SIG-M5 treated with dmso at 0.1 percent for 504 hours (cell line): ENCODE measurements around the gene MYO10.

Experiments used
- DNase-seq: peaks from one replicate; lab custom pipeline; 2025; ENCODE audit not compliant: unreplicated experiment; lab: John Stamatoyannopoulos, UW

The MYO10 gene

DNA sequence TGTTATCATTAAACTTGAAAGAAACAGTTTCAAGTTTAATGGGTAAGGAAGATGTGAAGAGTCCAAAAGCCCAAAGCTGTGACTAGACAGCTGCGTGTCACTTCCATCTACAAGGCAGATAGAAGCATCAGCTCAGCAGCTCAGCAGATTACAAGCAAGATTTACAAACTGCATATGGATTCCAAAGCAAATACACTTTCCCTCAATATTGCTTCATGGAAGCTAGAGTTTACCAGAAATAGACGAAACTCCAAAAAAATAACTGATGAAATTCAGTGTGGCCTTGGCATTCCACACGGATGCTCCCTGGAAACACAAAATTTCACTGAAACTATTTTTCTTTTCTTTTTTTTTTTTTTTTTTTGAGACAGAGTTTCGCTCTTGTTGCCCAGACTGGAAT lies 17.9 kb downstream of the MYO10 start:
- no peak for DNase-seq

DNA sequence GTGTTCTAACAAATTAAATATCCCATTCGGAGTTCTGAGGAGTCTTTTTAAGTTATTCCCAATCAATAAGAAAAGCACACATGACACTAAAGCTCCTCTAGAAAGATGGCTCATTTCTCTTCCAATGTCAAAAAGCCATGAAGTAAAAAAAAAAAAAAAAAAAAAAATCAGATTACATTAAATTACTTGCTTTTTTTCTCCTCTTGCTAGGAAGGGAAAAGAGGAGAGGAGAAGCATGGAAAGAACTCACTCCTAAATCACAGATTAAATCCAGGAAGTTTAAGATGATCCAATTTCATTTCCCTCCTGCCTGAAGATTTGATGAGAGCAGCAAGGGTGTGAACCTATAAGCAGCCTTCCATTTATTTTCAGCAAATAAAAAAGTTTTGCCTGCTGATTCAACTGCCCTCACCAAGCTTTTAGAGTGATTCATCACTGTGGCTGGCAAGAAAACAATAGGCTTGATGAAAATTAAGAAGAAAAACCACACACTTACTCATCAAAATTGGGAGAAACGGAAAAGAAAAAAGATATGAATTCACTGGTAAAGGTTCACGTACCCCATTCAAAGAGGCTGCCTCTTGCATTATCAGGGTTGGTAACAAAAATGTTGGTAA lies 19.7 kb downstream of the MYO10 start:
- no peak for DNase-seq

DNA sequence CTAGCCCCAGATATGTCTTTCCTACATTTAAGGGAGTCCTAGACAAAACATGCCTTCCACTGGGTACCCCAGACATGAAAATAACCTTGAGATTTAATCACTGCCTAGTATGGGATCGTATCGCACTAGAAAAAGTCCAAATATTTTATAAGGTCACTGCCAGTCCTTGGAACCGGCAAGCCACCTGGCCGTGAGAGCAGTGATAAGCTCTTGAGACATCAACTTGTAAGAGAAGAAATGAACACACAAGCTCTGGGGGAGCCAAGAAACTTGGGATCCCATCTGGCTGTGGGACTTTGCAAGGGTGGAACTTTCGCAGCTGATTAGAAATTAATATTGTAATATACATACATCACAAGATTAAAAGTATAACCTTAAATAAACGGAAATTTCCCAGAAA lies 21.5 kb downstream of the MYO10 start:
- DNase-seq, result no peak

DNA sequence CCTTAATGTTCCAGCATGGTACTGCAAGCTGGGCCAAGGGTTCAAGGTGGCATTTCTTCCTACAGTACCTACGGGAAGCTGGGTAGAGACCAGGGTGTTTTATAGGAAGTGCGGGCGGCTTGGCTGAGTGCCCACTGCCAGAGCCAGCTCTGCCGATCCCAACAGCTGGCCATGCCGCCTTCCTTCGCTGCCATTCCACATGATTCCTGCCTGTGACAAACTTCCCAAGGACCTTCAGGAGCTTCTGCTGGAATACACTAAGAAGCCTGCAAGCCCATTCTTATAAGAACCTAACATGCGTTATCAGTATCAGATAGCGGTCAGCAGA lies 22.0 kb downstream of the MYO10 start:
- no peak for DNase-seq

DNA sequence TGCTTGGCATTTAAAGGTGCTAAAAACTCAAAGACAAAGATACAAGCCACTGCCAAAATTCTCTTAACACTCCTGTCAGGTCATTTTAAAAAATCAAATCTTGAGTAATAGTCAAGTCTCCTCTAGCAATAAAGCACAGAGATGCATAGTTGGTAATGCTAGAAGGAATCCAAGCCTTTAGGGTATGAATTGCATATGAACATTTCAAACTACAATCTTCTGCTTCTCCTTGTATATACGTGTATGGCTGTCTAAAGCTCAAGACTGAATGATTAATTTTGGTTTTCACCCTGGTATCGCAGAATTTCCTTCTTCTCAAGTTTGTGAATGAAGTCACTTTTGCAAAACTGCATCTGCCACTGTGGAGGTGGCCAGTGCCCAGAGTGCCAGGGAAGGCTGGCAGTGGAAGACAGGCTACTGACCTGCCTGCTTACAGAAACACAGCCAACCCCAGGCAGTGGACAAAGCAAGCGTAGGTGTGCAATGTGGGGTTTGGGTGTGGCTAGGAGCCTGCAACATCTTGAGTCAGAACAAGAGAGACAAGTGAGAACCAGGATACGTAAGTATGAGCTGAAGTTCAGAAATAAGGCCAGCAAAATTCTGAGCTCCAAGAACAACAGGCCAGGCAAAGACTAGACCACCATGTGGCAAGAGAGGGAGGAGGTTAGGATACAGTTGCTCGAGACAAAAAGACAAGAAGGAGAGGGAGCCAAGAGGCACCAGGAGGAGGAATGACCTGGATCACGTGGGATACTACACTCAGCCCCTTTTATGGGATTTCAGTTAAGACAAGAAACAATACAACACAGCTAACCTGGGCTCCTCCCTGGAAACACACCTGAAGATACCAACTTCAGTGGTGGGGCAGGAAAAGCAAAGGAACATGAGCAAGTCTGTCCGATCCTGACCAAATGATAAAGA lies 22.6 kb downstream of the MYO10 start:
- no peak for DNase-seq

DNA sequence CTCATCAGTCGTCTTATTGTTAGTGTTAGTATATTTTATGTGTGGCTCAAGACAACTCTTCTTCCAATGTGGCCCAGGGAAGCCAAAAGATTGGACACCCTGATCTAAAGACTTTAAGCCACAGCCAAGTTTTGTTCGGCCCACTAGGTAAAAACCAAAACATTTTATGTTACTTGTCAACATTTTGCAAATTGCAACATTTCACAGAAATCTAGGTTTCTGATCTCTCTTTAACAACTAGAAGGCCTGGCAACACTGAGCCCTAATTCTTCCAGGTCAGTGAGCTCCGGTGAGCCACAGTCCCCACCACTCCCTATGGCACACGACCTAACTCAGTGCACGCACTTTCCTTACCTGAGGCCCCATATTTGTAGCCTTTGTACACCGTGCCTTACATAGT lies 24.0 kb downstream of the MYO10 start:
- DNase-seq, result no peak

DNA sequence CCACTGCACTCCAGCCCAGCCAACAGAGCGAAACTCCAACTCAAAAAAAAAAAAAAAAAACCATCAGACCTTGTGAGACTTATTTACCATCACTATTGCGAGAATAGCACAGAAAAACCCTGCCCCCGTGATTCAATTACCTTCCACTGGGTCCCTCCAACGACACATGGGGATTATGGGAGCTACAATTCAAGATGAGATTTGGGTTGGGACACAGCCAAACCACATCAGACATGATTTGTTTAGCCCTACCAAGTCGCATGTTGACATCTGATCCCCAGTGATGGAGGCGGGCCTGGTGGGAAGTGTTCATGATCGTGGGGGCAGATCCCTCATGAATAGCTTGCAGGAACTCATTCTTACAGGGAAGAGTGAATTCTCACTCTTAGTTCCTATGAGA lies 26.6 kb downstream of the MYO10 start:
- DNase-seq, result no peak

DNA sequence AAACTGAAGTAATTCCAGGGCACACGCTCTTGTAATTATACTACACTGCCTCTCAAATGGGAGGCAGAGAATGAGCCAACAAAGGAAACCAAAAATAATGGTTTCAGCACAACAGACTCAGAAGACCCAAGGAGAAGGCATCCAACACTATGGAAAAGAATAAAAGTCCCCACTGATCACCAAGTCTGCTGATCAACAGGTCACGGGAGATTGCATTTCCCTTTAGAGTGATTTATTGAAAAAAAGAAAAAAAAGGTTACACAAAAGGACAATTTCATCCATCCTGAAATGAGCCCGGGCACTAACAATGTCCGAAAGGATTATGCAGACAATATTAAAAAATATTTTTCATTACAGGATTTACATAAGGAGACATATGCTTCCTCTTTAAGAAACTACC lies 28.8 kb downstream of the MYO10 start:
- DNase-seq, result no peak

DNA sequence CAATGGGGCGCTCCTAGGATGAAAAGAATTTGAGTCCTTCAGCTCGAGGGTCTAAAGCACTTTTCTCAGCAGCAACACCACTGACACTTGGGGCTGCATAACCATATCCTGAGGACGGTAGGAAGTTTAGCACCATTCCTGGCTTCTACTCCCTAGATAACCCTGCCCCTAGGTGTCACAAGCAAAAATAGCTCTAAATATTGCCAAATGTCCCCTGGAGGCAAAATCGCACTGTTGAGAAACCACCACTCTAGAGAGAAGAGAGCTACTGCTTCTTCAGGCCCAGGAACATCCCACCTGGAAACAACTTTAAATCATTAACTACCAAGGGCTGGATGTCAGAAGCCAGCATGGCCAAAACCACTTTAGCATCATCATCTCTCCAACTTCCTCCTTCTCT lies 29.8 kb downstream of the MYO10 start:
- DNase-seq, result no peak

DNA sequence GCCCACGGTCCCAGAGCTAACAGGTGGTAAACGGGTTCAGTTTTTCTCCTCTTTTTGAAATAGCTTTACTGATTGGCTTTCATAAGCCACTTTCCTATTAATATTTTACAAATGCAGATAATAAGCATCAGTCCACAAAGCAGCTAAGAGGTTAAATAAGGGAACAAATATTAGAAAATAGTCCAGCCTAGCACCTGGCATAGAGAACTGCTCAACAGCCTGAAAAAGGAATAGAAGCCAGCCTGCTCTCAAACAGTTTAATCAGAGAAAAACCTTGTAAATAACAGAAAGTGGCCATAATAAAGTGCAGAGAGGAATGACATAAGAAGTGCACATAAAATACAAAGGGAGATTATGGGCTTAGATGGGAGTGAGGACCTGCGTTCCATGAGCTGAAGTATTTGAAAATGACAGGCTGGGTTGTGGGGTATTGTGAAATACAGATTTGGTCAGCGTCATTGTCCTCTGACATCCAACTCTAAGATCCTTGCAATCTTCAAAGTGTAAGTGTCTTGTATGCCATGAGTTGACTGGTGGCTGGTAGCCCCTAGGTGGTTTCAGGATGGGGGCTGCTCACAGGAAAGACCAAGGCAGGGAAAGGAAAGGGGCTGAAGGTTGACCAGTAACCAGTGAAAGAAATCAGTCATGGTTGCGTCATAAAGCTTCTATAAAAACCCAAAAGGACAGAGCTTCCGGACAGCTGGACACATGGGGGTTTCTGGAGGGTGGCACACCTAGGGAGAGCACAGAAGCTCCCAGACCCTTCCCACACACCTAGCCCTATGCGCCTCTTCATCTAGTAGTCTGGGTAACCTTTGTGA lies 32.4 kb downstream of the MYO10 start:
- DNase-seq, result no peak

DNA sequence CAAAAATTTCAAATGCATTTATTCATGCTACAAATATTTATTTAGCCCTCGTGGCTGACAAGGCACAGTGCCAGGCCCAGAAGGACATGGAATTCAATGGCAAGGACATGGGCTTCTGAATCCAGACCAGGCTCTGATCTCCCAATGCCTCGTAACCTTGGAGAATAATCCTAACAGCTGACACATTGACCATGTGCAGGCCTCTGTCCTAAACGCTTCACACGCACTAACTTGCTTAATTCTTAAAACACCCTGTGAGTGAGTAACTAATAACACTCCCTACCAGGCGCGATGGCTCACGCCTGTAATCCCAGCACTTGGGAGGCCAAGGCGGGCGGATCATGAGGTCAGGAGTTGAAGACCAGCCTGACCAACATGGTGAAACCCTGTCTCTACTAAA lies 33.2 kb downstream of the MYO10 start:
- no peak for DNase-seq

DNA sequence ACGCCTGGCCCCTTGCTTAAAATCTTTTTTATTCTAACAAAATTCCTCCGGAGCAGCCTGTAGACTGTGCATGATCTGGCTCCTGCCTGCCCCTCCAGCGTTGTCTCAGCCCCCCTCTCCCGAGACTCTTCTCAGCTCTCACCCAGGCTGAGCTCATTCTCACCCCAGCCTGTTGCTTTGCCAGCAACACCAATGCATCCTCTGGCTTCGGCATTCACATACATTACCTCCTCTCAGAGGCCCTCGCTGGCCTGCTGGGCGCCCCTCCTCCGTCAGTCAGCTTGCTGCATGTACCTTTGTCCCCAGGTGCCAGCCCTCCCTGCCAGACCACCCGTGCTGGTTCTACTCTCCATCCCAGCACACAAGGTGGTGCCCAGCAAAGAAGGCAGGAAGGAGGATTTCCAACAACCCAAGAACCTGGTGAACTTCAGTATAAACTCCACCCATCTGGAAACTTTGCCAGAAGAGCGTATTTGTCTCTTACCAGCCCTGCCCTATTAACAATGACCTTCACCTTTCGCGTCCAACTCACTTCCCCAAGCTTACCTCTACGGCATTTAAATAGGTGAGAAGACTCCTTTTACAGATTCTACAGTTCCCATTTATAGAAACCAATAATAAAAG lies 35.0 kb downstream of the MYO10 start:
- DNase-seq, result no peak

DNA sequence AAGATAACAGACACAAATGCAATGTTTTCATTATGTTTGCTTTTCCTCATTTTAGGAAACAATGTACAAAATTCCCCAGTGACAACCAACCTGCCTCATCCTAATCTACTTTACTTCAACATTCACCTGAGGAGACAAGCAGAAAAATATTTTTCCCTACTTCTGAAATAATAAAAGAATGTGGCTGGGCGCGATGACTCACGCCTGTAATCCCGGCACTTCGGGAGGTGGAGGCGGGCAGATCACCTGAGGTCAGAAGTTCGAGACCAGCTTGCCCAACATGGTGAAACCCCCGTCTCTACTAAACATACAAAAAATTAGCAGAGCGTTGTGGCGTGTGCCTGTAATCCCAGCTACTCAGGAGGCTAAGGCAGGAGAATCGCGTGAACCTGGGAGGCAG lies 36.9 kb downstream of the MYO10 start:
- no peak for DNase-seq

DNA sequence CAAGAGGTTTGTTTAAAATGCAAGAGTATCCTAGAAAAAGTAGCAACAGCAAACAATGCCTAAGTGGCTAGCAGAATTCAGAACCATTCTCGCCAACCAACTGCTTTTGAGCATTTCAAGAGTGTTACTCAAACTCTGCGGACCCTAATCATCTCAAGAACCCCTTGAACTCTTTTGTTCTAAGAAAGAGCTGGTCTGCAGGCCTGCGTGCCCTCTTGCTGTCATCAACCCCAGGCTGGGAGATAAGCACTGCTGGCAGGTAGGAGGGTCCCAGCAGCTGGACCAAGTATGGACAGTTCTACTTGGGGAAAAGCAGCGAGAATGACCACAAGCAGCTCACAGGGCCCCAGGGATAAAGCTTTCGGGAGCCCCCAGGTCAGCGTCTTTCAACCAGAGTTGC lies 38.3 kb downstream of the MYO10 start:
- no peak for DNase-seq

DNA sequence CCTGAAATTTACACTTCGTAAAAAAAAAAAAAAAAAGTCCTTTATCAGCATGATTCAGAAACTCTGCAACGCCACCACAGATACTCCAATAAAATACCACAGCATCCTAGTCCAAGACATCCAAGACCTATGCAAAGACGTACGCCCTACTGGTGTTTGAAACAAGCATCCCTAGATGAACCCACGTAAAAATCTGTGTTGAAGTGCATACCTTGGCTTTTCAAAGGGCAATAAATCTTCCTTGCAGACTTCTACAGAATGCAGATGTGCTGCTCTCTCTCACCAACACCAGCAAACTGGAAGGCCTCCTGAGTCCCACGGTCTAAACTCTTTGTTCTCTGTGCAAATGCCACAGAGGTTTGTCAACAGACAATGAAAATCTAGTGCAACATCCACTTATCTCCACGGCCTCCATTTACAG lies 38.8 kb downstream of the MYO10 start:
- no peak for DNase-seq

DNA sequence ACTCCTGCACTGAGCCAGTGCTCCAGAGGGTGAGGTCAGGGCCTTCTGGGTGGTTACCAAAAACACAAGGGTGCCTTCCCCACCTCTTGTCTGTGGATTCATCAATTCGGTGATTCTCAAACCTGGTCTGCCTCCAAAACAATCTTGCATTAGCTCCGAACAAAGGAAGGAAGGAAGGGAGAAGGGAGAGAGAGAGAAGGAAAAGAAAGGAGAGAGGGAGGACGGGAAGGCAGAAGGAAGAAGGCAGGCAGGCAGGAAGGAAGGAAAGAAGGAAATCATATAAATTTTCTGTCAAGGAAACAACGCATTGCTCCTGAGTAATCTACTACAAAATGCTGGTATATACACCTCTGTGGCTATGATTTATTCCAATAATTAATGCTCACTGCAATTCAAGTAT lies 39.3 kb downstream of the MYO10 start:
- DNase-seq, result no peak

DNA sequence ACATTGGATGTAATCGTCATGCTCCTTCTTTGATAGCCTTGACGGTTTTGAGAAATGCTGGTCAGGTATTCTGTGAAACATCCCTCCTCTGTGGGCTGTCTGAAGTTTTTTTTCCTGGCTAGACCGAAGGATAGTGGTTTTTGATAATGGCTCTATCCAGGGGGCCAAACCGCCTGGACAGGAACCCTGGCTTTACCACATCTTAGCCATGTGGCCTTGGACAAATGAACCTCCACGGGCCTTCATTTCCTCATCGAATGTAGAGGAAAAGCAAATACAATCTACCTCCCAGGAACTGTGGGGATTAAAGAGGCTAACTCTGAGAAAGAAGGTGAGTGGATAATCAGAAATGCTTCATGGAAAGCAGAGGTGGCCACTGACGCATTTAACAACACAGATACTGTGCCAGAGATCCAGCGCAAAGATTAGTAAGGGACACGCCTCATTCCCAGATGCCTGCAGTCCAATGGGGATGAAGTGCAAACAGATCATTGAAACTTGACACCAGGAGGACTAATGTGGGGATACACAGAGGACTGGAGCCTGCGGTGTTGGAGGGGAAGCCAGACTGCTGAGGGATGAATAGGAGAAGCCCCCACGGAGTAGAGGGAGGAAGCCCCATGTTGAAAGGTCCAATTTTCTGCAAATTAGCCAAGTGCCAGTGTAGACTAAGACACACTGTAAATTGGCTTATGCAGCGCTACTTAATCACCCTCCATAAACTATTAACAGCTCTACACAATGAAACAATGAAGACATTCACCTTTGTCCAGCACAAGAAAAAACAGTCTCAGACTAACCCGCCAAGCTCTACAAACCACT lies 41.6 kb downstream of the MYO10 start:
- DNase-seq, result peak; percentile 58

DNA sequence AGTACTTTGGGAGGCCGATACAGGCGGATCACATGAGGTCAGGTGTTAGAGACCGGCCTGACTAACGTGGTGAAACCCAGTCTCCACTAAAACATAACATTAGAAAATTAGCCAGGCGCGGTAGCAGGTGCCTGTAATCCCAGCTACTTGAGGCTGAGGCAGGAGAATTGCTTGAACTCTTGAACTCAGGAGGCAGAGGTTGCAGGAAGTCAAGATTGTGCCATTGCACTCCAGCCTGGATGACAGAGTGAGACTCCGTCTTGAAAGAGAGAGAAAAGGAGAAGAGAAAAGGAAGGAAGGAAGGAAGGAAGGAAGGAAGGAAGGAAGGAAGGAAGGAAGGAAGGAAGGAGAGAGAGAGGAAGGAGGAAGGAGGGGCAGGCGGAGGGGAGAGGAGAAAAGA lies 45.1 kb downstream of the MYO10 start:
- DNase-seq, result no peak

DNA sequence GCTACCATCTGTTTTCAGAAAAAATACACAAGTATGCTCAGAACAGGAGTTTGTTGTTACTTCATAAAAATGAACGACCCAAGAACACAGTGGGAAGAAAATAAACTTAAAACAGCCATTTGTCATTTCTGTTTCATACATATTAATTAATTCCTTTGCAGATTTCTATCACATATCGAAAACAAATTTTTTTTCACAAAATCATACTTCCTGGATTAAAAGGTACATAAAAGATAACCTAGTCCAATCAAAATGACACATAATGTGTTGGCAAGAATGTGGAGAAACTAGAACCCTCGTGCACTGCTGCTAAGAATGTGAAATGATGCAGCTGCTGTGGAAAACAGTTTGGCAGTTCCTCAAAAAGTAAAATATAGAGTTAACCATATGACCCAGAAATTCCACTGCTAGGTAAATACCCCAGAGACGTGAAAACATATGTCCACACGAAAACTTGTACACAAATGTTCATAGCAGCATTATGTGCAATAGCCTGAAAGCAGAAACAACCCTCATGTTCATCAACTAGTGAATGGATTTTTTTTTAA lies 46.0 kb downstream of the MYO10 start:
- no peak for DNase-seq

DNA sequence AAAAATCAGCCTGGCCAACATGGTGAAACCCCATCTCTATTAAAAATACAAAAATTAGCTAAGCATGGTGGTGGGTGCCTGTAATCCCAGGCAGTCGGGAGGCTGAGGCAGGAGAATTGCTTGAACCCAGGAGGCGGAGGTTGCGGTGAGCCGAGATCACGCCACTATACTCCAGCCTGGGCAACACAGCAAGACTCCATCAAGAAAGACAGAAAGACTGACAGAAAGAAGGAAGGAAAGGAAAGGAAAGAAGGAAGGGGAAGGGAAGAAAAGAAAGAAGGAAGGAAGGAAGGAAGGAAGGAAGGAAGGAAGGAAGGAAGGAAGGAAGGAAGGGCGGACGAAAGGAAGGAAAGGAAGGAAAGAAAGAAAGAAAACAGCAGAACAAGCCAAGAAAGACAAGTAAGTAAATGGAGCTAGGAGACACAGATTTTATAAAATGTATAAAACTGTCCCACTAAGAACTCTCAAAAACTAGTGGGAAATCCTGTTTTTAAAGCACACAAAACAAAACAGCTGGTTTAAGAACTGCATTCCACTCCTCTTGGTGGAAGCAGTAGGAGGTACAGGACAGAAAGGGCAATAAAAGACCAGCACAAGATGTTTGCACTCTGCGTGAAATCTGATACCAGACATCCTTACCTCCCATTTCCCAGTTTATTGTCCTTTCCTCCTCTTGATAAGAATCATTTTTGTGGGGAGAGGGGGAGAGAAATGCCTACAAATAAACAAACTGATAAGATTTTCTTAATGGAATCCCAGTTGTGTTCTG lies 46.7 kb downstream of the MYO10 start:
- DNase-seq, result no peak
